Activated CD4-positive, alpha-beta T cell treated with anti-CD3 and anti-CD28 coated beads for 36 hours (primary cell): ENCODE measurements around the gene FARS2. TPM values are rescaled to one million over a fixed set of nuclear protein-coding genes. Genes with fewer than 3 reads are reported as not detected.

Source experiments
- ATAC-seq: fragments of 200-7000 bp; cut with Tn5 transposase; one replicate; pipeline ENCODE4 v1.10.0; 2021; ENCODE audit warnings: mild to moderate bottlenecking, moderate library complexity
- CTCF ChIA-PET: fragments of 350-600 bp; sonication (Branson Sonifier 250); formaldehyde crosslinking; loops from one replicate; lab custom pipeline; 2021; ENCODE audit warnings: antibody characterized with exemption; lab: Charles Lee
- POLR2A ChIA-PET: fragments of 350-600 bp; sonication (Branson Sonifier 250); formaldehyde crosslinking; loops from one replicate; lab custom pipeline; 2021; ENCODE audit warnings: antibody characterized with exemption, inconsistent platforms; lab: Charles Lee
- DNase-seq: peaks from one replicate; pipeline ENCODE4 v3.0.0-alpha.2; 2020
- H3K27ac Mint-ChIP-seq: one replicate; pipeline ENCODE4 v1.8.0; 2021; ENCODE audit warnings: mixed read lengths
- H3K27me3 Mint-ChIP-seq: one replicate; pipeline ENCODE4 v1.8.0; 2021; ENCODE audit warnings: mixed read lengths
- H3K36me3 Mint-ChIP-seq: one replicate; pipeline ENCODE4 v1.8.0; 2021; ENCODE audit warnings: low read depth, mixed read lengths
- H3K4me1 Mint-ChIP-seq: one replicate; pipeline ENCODE4 v1.8.0; 2021; ENCODE audit warnings: mixed read lengths
- H3K4me3 Mint-ChIP-seq: one replicate; pipeline ENCODE4 v1.8.0; 2021; ENCODE audit warnings: mild to moderate bottlenecking, moderate library complexity, mixed read lengths
- H3K9me3 Mint-ChIP-seq: one replicate; pipeline ENCODE4 v1.8.0; 2021; ENCODE audit warnings: low read depth, mixed read lengths
- intact Hi-C, 2 experiments: fragments of 100-400 bp; cut with DNase I in 1 of 2; cut with micrococcal nuclease in 1 of 2; formaldehyde crosslinking; loops; one replicate each; pipeline versions ENCODE4 v1.14.2 to v1.15.1; 2022 to 2024; cut with DNase I, micrococcal nuclease
- total RNA-seq, 2 experiments: library from RNA; stranded (reverse); gene quantifications; one replicate each; pipeline ENCODE4 v1.2.3, GENCODE V29; 2021

Gene FARS2
- total RNA-seq, 2 experiments from 2014 or later, result 17.6 to 18.4 TPM

DNA sequence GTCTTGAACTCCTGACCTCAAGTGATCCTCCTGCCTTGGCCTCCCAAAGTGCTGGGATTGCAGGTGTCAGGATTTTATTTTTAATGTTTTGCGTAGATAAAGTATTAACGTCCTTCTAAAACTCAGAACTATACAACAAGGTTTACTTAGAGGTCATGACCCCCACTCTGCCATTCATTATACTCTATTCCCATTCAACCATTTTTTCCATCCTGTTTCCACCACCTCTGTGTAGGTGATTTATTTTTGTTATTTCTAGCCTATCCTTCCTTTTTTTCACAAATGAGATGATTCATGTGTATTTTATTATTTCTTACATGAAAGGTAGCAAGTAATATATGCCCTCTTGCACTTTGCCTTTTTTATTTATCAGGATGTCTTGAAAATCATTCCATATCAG lies 138.1 kb downstream of the FARS2 start:
- ATAC-seq (no peak), DNase-seq (no peak)
- H3K36me3 Mint-ChIP-seq, result no peaks in the 10 kb centered on the region
- CTCF ChIA-PET, result interaction anchor here (0.6 to 0.7 kb wide), 2 partner anchors 256 to 703 kb away, joined by 3 read pairs; no protein-coding TSS in a partner anchor
- H3K4me1 Mint-ChIP-seq, result peaks cover 22% of the 10 kb centered on the region
- POLR2A ChIA-PET, result no interaction called here
- intact Hi-C loops, result loop anchor here (2.0 to 10.0 kb wide), 6 partner anchors 137 to 1117 kb away; partner anchors contain the start of genes FARS2 (in 2 of the 2) and LYRM4 (in 2 of the 2)
- no peak overlapping the region for H3K4me3 Mint-ChIP-seq
- H3K27ac Mint-ChIP-seq, result no peak overlapping the region
- no peaks in the 10 kb centered on the region for H3K9me3 Mint-ChIP-seq
- H3K27me3 Mint-ChIP-seq, result no peaks in the 10 kb centered on the region

DNA sequence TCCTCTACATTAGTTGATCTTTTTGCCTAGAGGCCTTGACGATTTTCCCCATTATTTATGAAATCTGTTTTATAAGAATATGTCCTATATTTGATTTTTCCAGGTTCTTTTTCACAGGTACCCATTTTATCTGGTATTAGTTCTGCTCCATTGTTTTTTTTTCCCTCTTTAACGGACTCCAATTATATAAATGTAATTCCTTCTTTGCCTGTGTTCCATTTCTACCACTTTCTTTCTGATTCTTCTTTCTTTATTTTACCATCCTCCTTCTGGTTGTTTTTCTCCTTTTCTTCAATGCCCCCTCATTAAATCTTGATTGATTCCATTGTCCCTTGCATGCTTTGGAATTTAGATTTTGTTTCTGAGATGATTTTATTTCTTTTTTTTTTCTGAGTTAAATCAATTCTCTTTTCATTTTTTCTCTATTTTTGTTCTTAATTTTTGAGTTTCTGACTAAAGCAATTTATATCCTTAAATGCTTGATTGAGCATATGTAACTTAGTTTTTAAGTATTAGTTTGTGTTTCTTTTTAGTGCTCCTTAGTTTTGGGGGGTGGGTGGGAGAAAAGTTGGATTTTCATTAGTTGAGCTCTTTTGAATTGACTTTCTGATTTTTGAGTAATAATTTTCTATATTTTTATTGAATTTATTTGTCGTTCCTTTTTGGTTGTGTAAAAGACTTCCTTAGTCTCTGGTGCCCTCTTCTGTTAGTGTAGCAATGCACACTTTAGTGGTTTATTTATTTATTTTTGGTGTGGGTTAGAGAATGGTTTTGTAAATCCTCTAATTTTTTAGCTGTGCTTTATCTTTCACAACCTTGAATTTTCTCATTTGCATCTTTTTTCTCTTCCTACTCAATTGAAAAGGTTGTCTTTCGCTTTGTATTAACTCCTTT lies 140.8 kb downstream of the FARS2 start:
- CTCF ChIA-PET, result interaction anchor here (1.4 to 1.8 kb wide), 3 partner anchors 137 to 258 kb away, joined by 4 to 10 read pairs (median 5); no protein-coding TSS in a partner anchor
- no peaks in the 10 kb centered on the region for H3K27me3 Mint-ChIP-seq
- intact Hi-C loops, result loop anchor here in 1 of 2 experiments (1.0 kb wide), 1 partner anchor 259 kb away; no protein-coding TSS in a partner anchor
- no peaks in the 10 kb centered on the region for H3K9me3 Mint-ChIP-seq
- H3K36me3 Mint-ChIP-seq, result peaks cover 6% of the 10 kb centered on the region
- H3K4me3 Mint-ChIP-seq, result no peak overlapping the region
- POLR2A ChIA-PET, result no interaction called here
- ATAC-seq (no peak), DNase-seq (no peak)
- no peak overlapping the region for H3K27ac Mint-ChIP-seq
- peaks cover 22% of the 10 kb centered on the region for H3K4me1 Mint-ChIP-seq

DNA sequence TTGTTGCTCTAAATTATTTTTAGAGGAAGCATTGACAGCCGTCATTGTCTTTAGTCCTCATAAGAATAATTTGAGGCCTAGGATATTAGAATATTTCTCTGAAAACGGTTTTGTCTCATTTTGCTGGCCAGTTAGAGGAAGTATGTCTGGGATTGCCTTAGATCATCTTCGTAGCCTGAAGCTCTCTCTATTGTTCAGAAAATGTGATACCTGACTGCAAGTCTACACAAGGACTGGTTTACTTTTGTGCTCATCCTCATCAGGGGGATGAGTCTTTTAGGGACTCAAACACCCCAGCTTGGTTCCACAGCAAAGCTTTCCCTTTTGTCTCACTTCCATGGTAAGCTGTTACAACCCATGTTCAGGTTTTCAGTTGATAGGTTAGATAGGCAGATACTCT lies 141.8 kb downstream of the FARS2 start:
- H3K27me3 Mint-ChIP-seq, result no peaks in the 10 kb centered on the region
- H3K27ac Mint-ChIP-seq, result no peak overlapping the region
- H3K9me3 Mint-ChIP-seq, result no peaks in the 10 kb centered on the region
- H3K4me3 Mint-ChIP-seq, result no peak overlapping the region
- DNase-seq, result no peak
- intact Hi-C loops, result no loop called here
- ChIA-PET CTCF (interaction anchor here (0.7 to 2.0 kb wide), 5 partner anchors 11 to 259 kb away, joined by 3 to 9 read pairs (median 5); no protein-coding TSS in a partner anchor), POLR2A (no interaction called here)
- H3K4me1 Mint-ChIP-seq, result peaks cover 22% of the 10 kb centered on the region
- no peak for ATAC-seq
- H3K36me3 Mint-ChIP-seq, result peaks cover 6% of the 10 kb centered on the region

DNA sequence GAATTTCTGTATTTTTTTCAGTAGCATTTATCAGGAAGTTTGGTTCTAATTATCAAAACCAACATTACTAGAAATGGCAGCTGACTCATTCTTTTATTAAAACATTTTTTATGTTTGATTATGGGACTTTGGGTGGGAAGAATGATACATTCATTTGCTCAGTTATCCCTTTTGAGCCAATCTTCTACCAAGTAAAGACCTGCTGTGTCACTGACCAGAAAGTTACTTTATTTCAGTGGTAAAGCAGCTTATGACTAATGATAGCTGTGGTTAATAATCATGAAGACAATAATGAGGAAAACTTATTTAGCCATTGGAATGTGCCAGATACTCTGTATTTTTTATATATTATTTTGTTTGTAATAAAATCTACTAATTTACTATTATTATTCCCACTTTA lies 142.3 kb downstream of the FARS2 start:
- no peak overlapping the region for H3K27ac Mint-ChIP-seq
- DNase-seq (no peak), ATAC-seq (no peak)
- no peaks in the 10 kb centered on the region for H3K27me3 Mint-ChIP-seq
- H3K36me3 Mint-ChIP-seq, result peaks cover 8% of the 10 kb centered on the region
- intact Hi-C loops, result no loop called here
- H3K4me3 Mint-ChIP-seq, result no peak overlapping the region
- H3K9me3 Mint-ChIP-seq, result no peaks in the 10 kb centered on the region
- ChIA-PET POLR2A (no interaction called here), CTCF (interaction anchor here (1.0 to 2.0 kb wide), 4 partner anchors 138 to 259 kb away, joined by 3 to 9 read pairs (median 5); no protein-coding TSS in a partner anchor)
- peaks cover 17% of the 10 kb centered on the region for H3K4me1 Mint-ChIP-seq

DNA sequence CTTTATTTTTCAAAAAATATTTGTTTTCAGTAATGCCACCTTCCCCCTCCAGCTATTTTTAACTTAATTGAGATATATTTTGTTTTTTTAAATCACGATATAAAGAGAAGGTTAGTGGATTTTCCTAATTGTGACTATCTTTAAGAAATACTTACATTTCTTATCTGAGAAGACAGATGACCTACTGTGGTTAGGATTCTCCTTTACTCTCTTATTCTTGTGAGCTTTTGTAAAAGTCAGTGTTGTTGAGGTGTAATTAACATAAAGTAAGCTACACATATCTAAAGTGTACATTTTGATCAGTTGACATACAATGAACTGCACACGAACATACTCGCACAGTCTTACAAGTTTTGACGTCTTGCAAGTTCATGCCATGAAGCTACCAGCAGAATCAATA lies 144.7 kb downstream of the FARS2 start:
- Mint-ChIP-seq H3K4me3 (no peak overlapping the region), H3K9me3 (no peaks in the 10 kb centered on the region), H3K27me3 (no peaks in the 10 kb centered on the region), H3K36me3 (peaks cover 14% of the 10 kb centered on the region), H3K27ac (no peak overlapping the region), H3K4me1 (peaks cover 4% of the 10 kb centered on the region)
- CTCF ChIA-PET, result no interaction called here
- DNase-seq, result no peak
- ATAC-seq, result no peak
- intact Hi-C loops, result no loop called here
- POLR2A ChIA-PET, result no interaction called here

DNA sequence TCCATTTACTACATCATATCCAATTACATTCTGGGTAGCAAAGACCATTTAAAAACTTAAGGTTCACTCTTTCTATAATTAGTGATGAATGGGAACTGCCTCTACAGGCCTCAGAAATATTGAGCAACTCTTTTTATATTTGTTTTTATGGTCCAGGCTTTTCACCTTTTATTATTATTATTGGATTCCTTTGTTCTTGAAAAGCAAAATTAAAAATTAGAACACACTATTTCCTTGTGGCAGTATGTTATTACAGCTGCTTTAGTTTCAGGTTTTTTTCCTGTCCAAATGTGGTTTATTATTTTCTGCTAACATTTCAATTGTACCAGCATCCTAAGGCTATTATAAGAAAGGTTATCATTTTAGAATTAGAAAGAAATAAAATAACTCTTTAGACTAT lies 150.1 kb downstream of the FARS2 start:
- POLR2A ChIA-PET, result no interaction called here
- Mint-ChIP-seq H3K36me3 (peaks cover 15% of the 10 kb centered on the region), H3K27ac (no peak overlapping the region), H3K27me3 (no peaks in the 10 kb centered on the region), H3K4me3 (no peak overlapping the region), H3K9me3 (peaks cover 2% of the 10 kb centered on the region), H3K4me1 (no peaks in the 10 kb centered on the region)
- DNase-seq (no peak), ATAC-seq (no peak)
- intact Hi-C loops, result no loop called here
- CTCF ChIA-PET, result interaction anchor here (0.6 kb wide), 1 partner anchor 46 kb away, joined by 3 read pairs; no protein-coding TSS in a partner anchor

DNA sequence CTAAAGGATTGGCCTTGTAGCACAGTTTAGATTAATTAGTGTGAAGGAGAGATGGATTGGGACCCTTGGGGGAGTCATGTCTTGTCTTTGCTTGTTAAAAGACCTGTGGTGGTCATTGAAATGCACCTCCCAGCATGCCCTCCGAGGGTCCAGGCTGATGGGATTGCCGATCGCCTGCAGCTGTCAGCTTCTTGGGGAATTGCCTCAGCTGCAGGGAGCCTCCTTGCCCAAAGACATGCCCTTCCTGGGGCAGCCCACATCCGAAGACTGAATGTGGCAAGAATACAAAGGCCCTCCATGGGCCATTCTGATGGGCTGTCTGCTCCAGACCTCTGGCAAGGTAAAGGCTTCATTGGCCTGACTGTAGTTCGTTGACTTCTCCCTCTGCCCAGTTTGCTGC lies 150.7 kb downstream of the FARS2 start:
- no peak for DNase-seq
- Mint-ChIP-seq H3K9me3 (peaks cover 2% of the 10 kb centered on the region), H3K27ac (no peak overlapping the region), H3K27me3 (no peaks in the 10 kb centered on the region), H3K4me3 (no peak overlapping the region), H3K36me3 (peaks cover 15% of the 10 kb centered on the region), H3K4me1 (no peaks in the 10 kb centered on the region)
- intact Hi-C loops, result no loop called here
- POLR2A ChIA-PET, result no interaction called here
- CTCF ChIA-PET, result no interaction called here
- ATAC-seq, result no peak

DNA sequence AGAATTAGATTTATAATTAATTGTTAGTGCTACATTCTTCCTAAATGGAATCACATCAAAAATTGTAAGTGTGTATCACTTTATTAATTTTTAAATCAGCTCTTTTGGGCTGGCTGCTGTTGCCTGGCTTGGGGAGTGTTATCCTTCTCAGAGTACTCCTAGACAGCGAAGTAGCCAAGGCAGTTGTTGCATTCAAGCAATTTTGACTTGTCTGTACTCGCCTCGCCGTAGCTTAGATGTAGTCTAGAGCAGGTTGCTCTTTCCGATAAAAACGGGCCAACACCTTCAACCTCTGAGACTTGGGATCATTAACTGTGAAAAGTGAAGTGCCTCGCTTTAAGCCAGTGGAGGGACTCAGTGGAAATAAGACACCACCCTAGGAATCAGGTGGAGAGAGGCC lies 151.3 kb downstream of the FARS2 start:
- ChIA-PET POLR2A (no interaction called here), CTCF (no interaction called here)
- Mint-ChIP-seq H3K36me3 (peaks cover 19% of the 10 kb centered on the region), H3K27ac (no peak overlapping the region), H3K9me3 (peaks cover 5% of the 10 kb centered on the region), H3K4me3 (no peak overlapping the region), H3K27me3 (no peaks in the 10 kb centered on the region), H3K4me1 (no peaks in the 10 kb centered on the region)
- intact Hi-C loops, result no loop called here
- DNase-seq (no peak), ATAC-seq (no peak)

DNA sequence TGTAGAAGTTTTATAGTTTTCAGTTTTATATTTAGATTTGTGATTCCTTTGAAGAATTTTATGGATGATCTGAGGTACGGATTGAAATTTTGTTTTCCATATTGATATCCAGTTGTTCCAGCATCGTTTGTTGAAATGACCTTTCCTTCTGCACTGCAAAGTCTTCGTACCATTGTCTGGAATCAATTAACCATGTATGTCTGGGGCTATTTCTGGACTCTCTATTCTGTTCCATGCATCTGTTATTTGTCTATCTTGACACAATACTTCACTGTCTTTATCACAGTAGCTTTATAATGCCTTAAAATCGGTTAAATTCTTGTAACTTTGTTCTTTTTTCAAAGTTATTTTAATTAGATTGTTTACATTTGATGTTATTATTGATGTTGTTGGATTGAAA lies 154.9 kb downstream of the FARS2 start:
- Mint-ChIP-seq H3K4me3 (no peak overlapping the region), H3K9me3 (peaks cover 7% of the 10 kb centered on the region), H3K36me3 (peaks cover 23% of the 10 kb centered on the region), H3K4me1 (no peaks in the 10 kb centered on the region), H3K27me3 (no peaks in the 10 kb centered on the region), H3K27ac (no peak overlapping the region)
- POLR2A ChIA-PET, result no interaction called here
- CTCF ChIA-PET, result no interaction called here
- DNase-seq (no peak), ATAC-seq (no peak)
- intact Hi-C loops, result no loop called here

DNA sequence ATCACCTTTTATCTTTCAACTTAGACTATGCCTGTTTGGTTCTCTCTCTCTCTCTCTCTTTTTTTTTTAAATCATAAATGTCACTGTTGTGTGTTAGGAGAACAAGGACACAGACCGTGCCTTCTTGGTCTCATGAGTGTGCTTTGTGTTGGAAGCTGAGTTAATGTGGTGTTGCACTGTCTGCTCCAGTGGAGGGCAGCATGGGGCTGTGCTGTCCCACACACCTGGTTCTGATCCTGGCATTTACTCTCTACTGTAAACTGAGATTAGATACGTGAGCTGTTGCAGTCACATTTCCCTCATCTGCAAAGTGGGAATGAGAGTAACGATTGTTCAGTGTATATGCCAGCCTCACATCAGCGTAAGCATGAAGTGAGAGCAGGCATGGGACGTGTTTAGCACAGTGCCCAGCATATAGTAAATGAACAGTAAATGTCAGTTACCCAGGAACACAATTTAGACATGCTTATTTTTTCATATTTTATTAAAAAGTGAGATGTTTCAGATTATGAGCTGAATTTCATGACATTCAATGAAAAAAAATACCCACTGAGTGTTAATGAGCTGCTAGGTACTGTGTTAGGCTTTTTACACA lies 161.1 kb downstream of the FARS2 start:
- Mint-ChIP-seq H3K27ac (no peak overlapping the region), H3K4me3 (no peak overlapping the region), H3K27me3 (no peaks in the 10 kb centered on the region), H3K36me3 (peaks cover 15% of the 10 kb centered on the region), H3K9me3 (peaks cover 4% of the 10 kb centered on the region), H3K4me1 (peaks cover 4% of the 10 kb centered on the region)
- DNase-seq (peak; percentile 38), ATAC-seq (peak; percentile 68)
- intact Hi-C loops, result no loop called here
- ChIA-PET POLR2A (no interaction called here), CTCF (interaction anchor here (0.6 to 0.9 kb wide), 2 partner anchors 20 to 229 kb away, joined by 3 read pairs; no protein-coding TSS in a partner anchor)

DNA sequence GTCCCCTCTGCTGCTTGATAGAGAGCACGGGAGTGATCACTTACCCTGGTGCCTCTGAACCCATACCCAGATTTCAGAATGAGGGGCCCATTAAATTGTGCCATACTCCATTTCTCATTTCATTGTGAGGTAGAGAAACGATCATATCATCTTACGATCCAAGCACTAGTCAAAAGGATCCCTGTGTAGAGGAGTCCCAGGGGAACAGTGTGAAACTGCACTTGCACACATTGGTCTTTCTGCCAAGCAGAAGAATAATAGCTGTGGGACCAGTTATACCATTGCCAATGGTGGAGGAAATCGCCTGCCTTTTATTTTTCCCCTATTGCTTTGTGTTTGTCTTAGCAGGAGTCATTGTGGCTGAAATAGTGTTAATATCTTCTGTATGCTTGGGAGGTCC lies 161.9 kb downstream of the FARS2 start:
- CTCF ChIA-PET, result interaction anchor here (0.9 kb wide), 1 partner anchor 19 kb away, joined by 3 read pairs; no protein-coding TSS in a partner anchor
- intact Hi-C loops, result no loop called here
- ATAC-seq, result no peak

More for the DNA sequence above, 161.9 kb downstream of the FARS2 start:
- Mint-ChIP-seq H3K4me3 (no peak overlapping the region), H3K36me3 (peaks cover 10% of the 10 kb centered on the region), H3K4me1 (peaks cover 4% of the 10 kb centered on the region), H3K9me3 (no peaks in the 10 kb centered on the region), H3K27ac (no peak overlapping the region), H3K27me3 (no peaks in the 10 kb centered on the region)
- DNase-seq, result no peak
- POLR2A ChIA-PET, result no interaction called here
